OCI-LY1 (cell line): ENCODE results near the gene RND2.
"Not testable (repeated sequence)": the region's sequence is repeated elsewhere in the genome, so short reads cannot be mapped to it uniquely, and the experiment has no call there.

ENCODE experiments used
- H2AFZ ChIP-seq: fragments of 200-600 bp; sonication (generic), shearing (Covaris generic); 2 replicates; pipeline ENCODE4 v1.6.0; 2014; ENCODE audit warnings: antibody characterized with exemption, mild to moderate bottlenecking, low read length
- H3F3A ChIP-seq: fragments of 200-600 bp; sonication (generic), shearing (Covaris generic); 2 replicates; pipeline ENCODE4 v1.6.0; 2014; ENCODE audit warnings: mild to moderate bottlenecking, antibody characterized with exemption, low read length, moderate library complexity; ENCODE audit not compliant: insufficient read depth
- H3K27ac ChIP-seq: fragments of 200-600 bp; sonication (generic); 2 replicates; pipeline ENCODE4 v1.5.1; 2014; ENCODE audit warnings: low read length, mixed run types, mild to moderate bottlenecking, low read depth; ENCODE audit not compliant: poor library complexity, severe bottlenecking
- H3K27me3 ChIP-seq: fragments of 200-600 bp; sonication (generic); 2 replicates; pipeline ENCODE4 v1.6.0; 2014; ENCODE audit warnings: antibody characterized with exemption, mild to moderate bottlenecking, low read length, moderate library complexity; ENCODE audit not compliant: insufficient read depth
- H3K36me3 ChIP-seq: fragments of 200-600 bp; sonication (generic); 2 replicates; pipeline ENCODE4 v1.6.1; 2014; ENCODE audit warnings: mild to moderate bottlenecking, antibody characterized with exemption, low read length, moderate library complexity, mixed read lengths; ENCODE audit not compliant: insufficient read depth
- H3K4me1 ChIP-seq: fragments of 200-600 bp; sonication (generic); 2 replicates; pipeline ENCODE4 v1.5.1; 2014; ENCODE audit warnings: mild to moderate bottlenecking, low read length, moderate library complexity; ENCODE audit not compliant: insufficient read depth, severe bottlenecking
- H3K4me2 ChIP-seq: fragments of 200-600 bp; sonication (generic), shearing (Covaris generic); 2 replicates; pipeline ENCODE4 v1.6.1; 2014; ENCODE audit warnings: low read length
- H3K4me3 ChIP-seq: fragments of 200-600 bp; sonication (generic); 2 replicates; pipeline ENCODE4 v1.5.1; 2014; ENCODE audit warnings: low read length, low read depth, mild to moderate bottlenecking, mixed read lengths; ENCODE audit not compliant: poor library complexity, severe bottlenecking
- H3K79me2 ChIP-seq: fragments of 200-600 bp; shearing (Covaris generic); 2 replicates; pipeline ENCODE4 v1.6.1; 2016; ENCODE audit warnings: mixed run types, low read length, mixed read lengths; ENCODE audit not compliant: insufficient read depth
- H3K9ac ChIP-seq: fragments of 200-600 bp; sonication (generic), shearing (Covaris generic); 2 replicates; pipeline ENCODE4 v1.6.1; 2014; ENCODE audit warnings: mild to moderate bottlenecking, low read length, mixed read lengths
- H3K9me2 ChIP-seq: fragments of 200-600 bp; sonication (generic), shearing (Covaris generic); 2 replicates; pipeline ENCODE4 v1.6.1; 2014; ENCODE audit warnings: low read depth, mild to moderate bottlenecking, low read length, mixed read lengths
- H3K9me3 ChIP-seq: fragments of 200-600 bp; shearing (Covaris generic); 2 replicates; pipeline ENCODE4 v1.6.1; 2014; ENCODE audit warnings: low read length, mixed read lengths
- H4K20me1 ChIP-seq: fragments of 200-600 bp; sonication (generic), shearing (Covaris generic); 2 replicates; pipeline ENCODE4 v1.6.0; 2016; ENCODE audit warnings: mild to moderate bottlenecking, low read length; ENCODE audit not compliant: insufficient read depth
- EZH2 ChIP-seq: fragments of 200-600 bp; sonication (generic), shearing (Covaris generic); IDR thresholded peaks from 2 replicates; pipeline ENCODE4 v1.8.0; 2017; ENCODE audit warnings: borderline replicate concordance, mixed run types, mild to moderate bottlenecking, antibody characterized with exemption, low read length, moderate library complexity, mixed read lengths
- TF ChIP-seq, protein P1 (sequence below): fragments of 200-600 bp; sonication (generic), shearing (Covaris generic); IDR thresholded peaks from 2 replicates; pipeline ENCODE4 v1.5.1; 2017; ENCODE audit warnings: mild to moderate bottlenecking, antibody characterized with exemption, low read length, moderate library complexity, mixed read lengths

The RND2 gene

DNA sequence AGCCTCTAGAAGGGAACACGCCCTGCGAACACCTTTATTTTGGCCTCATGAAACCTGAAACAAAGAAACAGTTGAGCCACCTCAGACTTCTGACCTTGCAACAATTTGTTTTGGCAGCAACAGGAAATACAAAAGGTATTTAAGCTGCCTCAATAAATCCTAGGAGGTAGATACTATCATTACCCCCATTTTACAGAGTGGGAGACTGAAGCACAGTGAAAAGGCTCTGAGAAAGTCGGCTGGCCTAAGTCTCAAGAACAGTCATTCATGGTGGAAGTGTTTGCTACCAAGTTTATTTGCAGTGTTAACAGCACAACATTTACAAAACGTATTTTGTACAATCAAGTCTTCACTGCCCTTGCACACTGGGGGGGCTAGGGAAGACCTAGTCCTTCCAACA, 19.0 kb downstream of the RND2 start:
- Histone ChIP-seq H3K36me3 (peaks cover 52% of the 10 kb centered on the region), H3K4me2 (no peak overlapping the region), H3K4me1 (no peaks in the 10 kb centered on the region), H2AFZ (no peak overlapping the region), H3K79me2 (no peaks in the 10 kb centered on the region), H3K4me3 (no peak overlapping the region), H3F3A (no peaks in the 10 kb centered on the region), H3K9me3 (no peaks in the 10 kb centered on the region), H3K9ac (no peak overlapping the region), H3K27ac (no peak overlapping the region), H4K20me1 (no peaks in the 10 kb centered on the region), H3K27me3 (no peaks in the 10 kb centered on the region), H3K9me2 (no peaks in the 10 kb centered on the region)
- TF ChIP-seq, protein P1, sequence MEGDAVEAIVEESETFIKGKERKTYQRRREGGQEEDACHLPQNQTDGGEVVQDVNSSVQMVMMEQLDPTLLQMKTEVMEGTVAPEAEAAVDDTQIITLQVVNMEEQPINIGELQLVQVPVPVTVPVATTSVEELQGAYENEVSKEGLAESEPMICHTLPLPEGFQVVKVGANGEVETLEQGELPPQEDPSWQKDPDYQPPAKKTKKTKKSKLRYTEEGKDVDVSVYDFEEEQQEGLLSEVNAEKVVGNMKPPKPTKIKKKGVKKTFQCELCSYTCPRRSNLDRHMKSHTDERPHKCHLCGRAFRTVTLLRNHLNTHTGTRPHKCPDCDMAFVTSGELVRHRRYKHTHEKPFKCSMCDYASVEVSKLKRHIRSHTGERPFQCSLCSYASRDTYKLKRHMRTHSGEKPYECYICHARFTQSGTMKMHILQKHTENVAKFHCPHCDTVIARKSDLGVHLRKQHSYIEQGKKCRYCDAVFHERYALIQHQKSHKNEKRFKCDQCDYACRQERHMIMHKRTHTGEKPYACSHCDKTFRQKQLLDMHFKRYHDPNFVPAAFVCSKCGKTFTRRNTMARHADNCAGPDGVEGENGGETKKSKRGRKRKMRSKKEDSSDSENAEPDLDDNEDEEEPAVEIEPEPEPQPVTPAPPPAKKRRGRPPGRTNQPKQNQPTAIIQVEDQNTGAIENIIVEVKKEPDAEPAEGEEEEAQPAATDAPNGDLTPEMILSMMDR: no peak
- no peak for TF ChIP-seq EZH2

DNA sequence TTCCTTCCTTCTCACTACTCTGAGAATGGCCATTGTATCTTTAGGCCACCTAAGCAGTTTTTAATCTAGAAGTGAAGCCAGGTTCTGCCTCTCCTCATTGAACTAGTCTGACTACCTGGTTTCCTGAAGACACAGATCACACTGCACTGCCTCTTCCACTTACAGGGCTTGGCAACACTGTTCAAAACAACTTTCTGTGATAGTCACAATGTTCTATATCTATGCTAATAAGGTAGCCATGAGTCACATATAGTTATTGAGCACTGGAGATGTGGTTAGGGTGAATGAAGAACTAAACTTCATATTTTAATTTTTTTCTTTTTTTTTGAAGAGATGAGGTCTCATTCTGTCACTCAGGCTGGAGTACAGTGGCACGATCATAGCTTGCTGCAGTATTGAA, 26.9 kb downstream of the RND2 start:
- H3K4me2 ChIP-seq: no peak overlapping the region
- H3K36me3 ChIP-seq: peaks cover 90% of the 10 kb centered on the region
- H3K79me2 ChIP-seq: no peaks in the 10 kb centered on the region
- no peaks in the 10 kb centered on the region for H3K27me3 ChIP-seq
- H3K4me3 ChIP-seq: no peak overlapping the region
- H3K9me3 ChIP-seq: no peaks in the 10 kb centered on the region
- TF ChIP-seq, protein P1: no peak
- no peak overlapping the region for H3K27ac ChIP-seq
- H3K9ac ChIP-seq: no peak overlapping the region
- no peaks in the 10 kb centered on the region for H3F3A ChIP-seq
- H3K9me2 ChIP-seq: no peaks in the 10 kb centered on the region
- H4K20me1 ChIP-seq: no peaks in the 10 kb centered on the region
- H3K4me1 ChIP-seq: no peaks in the 10 kb centered on the region
- no peak overlapping the region for H2AFZ ChIP-seq

DNA sequence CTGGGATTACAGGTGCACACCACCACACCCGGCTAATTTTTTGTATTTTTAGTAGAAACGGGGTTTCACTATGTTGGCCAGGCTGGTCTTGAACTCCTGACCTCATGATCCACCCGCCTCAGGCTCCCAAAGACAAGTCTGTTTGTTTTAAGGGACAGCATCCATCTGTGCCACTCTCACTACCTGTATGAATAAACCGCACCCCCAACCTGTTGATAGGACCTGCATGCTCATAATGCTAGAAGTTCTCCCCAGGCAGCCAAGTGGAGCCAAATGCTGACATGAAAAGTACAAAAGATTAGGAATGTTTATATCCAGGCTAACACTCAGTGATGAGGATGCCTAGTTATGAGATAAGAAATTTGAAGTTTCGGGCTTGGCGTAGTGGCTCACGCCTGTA, 28.0 kb downstream of the RND2 start:
- H2AFZ ChIP-seq, H3K4me3 ChIP-seq, H3F3A ChIP-seq, H3K79me2 ChIP-seq, H3K4me2 ChIP-seq, H3K27me3 ChIP-seq, H4K20me1 ChIP-seq, H3K9me2 ChIP-seq, H3K9me3 ChIP-seq, H3K9ac ChIP-seq, H3K4me1 ChIP-seq, H3K27ac ChIP-seq: not testable (repeated sequence)
- H3K36me3 ChIP-seq: peaks cover 82% of the 10 kb centered on the region

DNA sequence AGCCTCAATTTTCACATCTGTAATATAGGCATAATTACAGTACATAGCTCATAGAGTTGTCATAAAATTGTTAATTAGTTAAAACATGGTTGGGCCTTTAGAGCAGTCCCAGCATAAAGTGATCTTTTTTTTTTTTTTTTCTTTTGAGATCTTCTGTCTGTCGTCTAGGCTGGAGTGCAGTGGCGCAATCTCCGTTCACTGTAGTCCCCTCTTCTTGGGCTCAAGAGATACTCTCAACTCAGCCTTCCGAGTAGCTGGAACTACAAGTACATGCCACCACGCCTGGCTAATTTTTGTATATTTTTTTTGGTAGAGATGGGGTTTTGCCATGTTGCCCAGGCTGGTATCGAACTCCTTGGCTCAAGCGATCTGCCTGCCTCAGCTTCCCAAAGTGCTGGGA, 31.0 kb downstream of the RND2 start:
- no peak overlapping the region for H3K27ac ChIP-seq
- H4K20me1 ChIP-seq: no peaks in the 10 kb centered on the region
- no peaks in the 10 kb centered on the region for H3K9me3 ChIP-seq
- H3K36me3 ChIP-seq: peaks cover 76% of the 10 kb centered on the region
- H3K4me1 ChIP-seq: no peaks in the 10 kb centered on the region
- no peaks in the 10 kb centered on the region for H3K27me3 ChIP-seq
- no peak overlapping the region for H3K4me2 ChIP-seq
- H3K79me2 ChIP-seq: no peaks in the 10 kb centered on the region
- H2AFZ ChIP-seq: no peak overlapping the region
- TF ChIP-seq, protein P1: no peak
- TF ChIP-seq EZH2: no peak
- H3K4me3 ChIP-seq: no peak overlapping the region
- H3F3A ChIP-seq: no peaks in the 10 kb centered on the region
- no peaks in the 10 kb centered on the region for H3K9me2 ChIP-seq
- H3K9ac ChIP-seq: no peak overlapping the region
